ENCODE measurements around the gene PTGS2.

Gene PTGS2

GRCh38 chr1:186680245-186681061 lies at the start of gene PTGS2:
Gene PTGS2, minus strand, starts transcription at chr1:186680423. Its CDS starts 133 bp downstream, at chr1:186680290.
- DNase-seq: peak; percentile 8

- no peak for DNase-seq
These were observed 42.6 kb upstream of the PTGS2 start for GRCh38 chr1:186722711-186723309.

DNA sequence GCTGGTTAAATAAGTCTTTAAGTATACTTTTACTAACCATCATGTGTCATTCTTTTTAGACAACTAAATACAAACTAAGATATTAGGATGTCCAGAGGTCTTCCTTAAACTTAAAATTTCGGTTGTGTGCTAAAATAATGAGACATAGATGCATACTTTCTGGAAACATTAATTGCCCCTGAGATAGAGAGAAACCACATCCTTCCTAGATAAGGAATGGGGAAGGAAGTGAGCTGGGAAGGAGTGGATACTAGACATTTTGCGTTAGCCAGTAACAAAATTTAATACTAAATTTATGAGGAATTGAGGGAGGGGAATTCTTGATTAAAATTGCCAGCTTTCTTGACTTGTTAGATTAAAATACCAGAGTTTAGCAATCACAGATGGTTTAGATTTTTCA lies 37.1 kb upstream of the PTGS2 start:
- DNase-seq: no peak

DNA sequence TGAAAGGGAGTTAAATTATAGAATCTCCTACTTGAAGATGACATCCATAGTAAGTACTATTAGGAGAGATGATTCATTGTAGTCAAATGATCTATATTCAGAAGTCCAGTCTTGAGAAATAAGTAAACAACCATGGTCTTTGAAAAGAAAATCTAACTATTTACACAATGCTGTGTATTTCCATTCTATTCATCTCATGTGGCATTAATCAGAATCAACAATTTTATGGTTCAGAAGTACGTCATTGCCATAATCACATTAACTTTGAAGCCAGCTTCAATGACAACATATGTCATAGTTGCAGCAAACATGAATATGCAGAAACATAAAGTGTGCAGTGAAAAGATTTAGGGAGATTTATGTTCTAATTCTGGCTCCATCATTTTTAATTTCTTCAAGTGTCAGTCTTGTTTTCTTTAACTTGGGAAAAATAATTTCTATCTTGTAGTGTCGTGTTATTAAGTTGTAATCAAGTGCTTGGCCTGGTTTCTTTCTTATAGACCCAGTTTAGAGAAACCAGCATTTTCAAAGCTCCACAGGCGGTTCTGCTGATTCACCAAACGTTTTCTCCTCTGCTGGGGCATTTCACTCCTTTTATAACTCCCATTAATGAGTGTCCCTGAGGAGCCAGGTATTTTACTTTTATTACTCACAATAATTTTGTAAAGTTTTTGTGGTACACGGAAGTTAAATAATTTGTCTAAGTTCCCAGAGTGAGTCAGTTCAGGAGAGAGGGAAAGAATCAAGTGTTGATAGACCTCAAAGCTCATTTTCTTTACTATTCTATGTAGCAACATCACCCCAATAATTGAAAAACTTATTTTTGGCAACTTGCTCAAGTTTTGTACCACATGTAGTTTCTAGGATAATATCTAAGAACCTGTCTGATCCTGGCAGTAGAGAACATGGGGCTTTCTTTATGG lies 35.9 kb upstream of the PTGS2 start:
- no peak for DNase-seq

DNA sequence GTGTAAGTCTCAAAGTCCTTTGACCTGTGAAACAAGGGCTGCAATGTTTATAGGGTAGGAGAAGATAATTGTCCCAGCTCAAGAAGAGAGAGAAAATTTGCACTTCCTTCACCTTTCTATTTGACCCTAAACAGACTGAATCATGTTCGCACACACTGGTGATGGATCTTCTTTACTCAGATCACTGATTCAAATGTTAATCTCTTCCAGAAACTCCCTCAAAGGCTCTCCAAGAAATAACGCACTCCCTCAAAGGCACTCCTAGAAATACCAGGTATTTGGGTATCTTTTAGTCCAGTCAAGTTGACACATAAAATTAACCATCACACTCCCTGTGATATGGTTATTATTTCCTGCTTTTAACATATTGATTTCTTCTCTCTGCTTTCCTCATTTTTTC lies 30.5 kb upstream of the PTGS2 start:
- DNase-seq: no peak

DNA sequence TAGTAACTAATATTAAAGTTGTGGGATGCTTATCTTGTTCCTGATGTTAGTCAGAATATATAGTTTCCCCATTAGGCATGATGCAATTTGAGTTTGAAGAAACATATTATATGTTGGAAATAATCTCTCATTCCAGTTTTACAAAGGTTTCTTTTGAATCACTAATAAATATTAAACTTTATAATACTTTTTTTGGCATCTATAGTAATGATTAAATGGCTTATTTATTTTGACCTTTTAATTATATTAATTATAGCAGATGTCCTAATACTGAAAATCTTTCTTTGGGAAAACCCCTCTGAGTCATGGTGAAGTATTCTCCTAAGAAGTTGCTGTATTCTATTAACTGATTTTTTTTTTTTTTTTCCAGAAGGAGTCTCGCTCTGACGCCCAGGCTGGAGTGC lies 28.5 kb upstream of the PTGS2 start:
- no peak for DNase-seq

- DNase-seq: no peak
These were observed 23.1 kb upstream of the PTGS2 start for GRCh38 chr1:186703209-186703766.

DNA sequence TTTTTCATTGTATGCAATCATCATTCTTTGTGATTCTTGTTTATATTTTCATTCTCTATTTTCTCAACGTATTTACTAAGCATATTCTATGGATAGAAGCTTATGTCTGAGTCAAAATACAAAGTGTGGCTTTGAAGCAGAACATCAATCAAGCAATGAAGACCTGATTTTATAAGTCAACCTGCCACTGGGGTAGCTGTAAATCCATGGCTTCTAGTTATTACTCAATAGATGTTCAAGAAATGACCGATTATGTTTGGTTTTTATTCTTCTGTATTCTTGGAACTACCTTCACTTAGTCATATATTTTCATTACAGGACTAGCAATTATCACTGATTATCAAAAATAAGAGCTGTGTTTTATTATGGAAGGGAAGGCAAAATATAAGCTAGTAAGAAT lies 20.5 kb upstream of the PTGS2 start:
- DNase-seq: no peak

DNA sequence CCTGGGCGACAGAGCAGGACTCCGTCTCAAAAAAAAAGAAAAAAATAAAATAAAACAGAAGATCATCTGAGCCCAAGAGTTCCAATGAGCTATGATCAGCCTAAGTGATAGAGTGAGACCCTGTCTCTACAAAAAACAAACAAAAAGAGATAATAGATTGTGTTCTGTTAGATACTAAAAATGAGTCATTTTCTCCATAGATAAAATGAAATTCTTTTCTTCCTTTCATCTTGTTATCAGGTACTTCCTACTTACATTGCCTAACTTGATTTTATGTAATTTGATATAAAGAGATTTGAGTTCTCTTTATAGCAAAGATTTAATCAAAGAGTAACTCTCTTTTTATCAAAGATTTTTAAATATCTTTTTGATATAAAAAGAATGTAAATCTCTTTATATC lies 19.3 kb upstream of the PTGS2 start:
- no peak for DNase-seq

GRCh38 chr1:186689907-186690306 lies 9.7 kb upstream of the PTGS2 start:
- DNase-seq: no peak

- DNase-seq: no peak
These were observed 9.2 kb upstream of the PTGS2 start for GRCh38 chr1:186689376-186689775.

GRCh38 chr1:186683652-186684410 lies 3.6 kb upstream of the PTGS2 start:
- DNase-seq: no peak

- DNase-seq: no peak
These were observed 2.5 kb upstream of the PTGS2 start for GRCh38 chr1:186682736-186683135.

GRCh38 chr1:186681801-186682200 lies 1.6 kb upstream of the PTGS2 start:
- DNase-seq: no peak

DNA sequence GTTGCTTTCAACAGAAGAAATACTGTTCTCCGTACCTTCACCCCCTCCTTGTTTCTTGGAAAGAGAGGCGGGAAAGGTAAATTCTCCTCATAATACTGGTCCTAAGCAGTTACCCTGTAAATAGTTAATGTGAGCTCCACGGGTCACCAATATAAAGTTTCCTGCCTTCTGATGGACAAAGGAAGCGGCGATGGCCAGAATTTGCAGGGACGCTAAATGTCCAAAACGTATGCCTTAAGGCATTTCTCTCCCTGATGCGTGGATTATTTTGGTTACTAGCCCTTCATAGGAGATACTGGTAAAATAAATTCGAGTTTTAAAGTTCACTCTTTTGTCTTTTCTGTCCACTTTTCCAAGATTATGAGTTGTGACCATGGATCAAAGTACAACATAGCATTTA lies 898 bp upstream of the PTGS2 start:
- DNase-seq: no peak

- no peak for DNase-seq
These were observed 339 bp downstream of the PTGS2 start for GRCh38 chr1:186679924-186680244.

- DNase-seq: no peak
These were observed 2.1 kb downstream of the PTGS2 start for GRCh38 chr1:186678155-186678554.

DNA sequence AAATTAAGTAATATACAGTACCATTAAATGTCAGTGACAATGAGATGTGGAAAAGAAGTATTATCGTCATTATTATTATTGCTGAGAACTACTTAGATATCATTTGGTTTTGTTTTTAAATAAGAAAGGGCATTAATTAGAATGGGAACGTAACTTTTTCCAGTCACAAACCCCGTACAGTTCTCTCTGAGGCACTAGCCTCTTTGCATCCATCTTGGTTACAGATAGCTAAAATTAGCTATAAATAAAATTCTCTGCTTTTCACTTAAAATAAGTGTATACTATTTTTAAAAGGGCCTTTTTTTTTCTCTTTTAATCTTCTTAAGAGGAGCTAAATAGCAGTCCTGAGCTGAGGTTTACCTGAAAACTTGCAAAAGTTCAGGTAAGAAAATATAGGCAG lies 7.6 kb downstream of the PTGS2 start:
- no peak for DNase-seq

DNA sequence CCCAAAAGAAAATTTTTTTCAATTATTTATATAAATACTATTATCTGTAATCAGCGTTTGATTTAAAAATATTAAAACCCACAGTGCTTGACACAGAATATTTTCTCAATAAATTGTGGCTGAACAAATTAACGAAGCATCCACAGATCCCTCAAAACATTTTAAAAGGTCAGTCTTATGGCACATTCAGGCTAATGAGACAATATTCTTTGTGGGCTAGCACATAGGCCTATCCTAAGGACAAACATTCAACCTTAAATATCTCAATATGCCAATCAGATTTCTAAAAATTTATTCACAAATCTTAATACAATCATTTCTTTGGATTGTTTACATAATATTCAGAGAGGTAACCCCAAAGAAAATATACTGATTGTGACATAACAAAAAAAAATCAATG lies 8.1 kb downstream of the PTGS2 start:
- no peak for DNase-seq

- no peak for DNase-seq
These were observed 8.9 kb downstream of the PTGS2 start for GRCh38 chr1:186671136-186671825.

GRCh38 chr1:186670297-186671135 lies 9.7 kb downstream of the PTGS2 start:
- DNase-seq: no peak

Data from activated naive CD4-positive, alpha-beta T cell treated with Interleukin-2 at 50 U/mL for 16 hours (primary cell).